Esophagus squamous epithelium (tissue), 4 donors: ENCODE measurements around the gene ARRB1.

Experiments
- POLR2A ChIP-seq, 4 donors: fragments of 450-650 bp; IDR thresholded peaks; one replicate each; pipeline ENCODE4 v1.6.1; 2017; ENCODE audit warnings: antibody characterized with exemption in 4 of 4, mild to moderate bottlenecking in 4 of 4, moderate library complexity in 3 of 4
- TF ChIP-seq, protein P1 (sequence below), 6 experiments: fragments of 450-650 bp in 4 of 6; fragments of 200-600 bp in 2 of 6; sonication (generic) in 2 of 6; IDR thresholded peaks; one replicate each; pipeline ENCODE4 v1.5.1; 2016 to 2019; ENCODE audit warnings: antibody characterized with exemption in 6 of 6, mild to moderate bottlenecking in 4 of 6, moderate library complexity in 4 of 6

DNA sequence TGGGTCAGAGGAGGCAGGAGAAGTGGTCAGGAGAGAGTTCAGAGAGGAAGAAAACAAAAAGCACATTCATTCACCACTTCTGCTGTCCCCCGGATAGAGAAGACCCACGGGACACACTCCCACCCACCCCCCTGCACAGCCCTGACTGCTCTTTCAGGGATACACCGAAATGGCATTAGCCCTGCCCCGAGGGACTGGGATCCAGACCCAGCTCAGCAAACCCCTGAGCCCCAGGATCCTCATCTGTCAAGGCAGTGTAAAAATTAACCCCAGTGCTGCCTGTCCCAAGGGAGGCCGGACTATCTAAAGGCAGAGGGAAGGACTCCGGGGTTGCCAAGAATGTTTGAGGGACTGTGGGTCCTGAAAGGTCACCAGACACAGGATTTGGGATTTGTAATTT lies 79.7 kb downstream of the ARRB1 start:
- TF ChIP-seq POLR2A (IDR thresholded peaks at IDR 0.05) = no peak
- TF ChIP-seq, protein P1, sequence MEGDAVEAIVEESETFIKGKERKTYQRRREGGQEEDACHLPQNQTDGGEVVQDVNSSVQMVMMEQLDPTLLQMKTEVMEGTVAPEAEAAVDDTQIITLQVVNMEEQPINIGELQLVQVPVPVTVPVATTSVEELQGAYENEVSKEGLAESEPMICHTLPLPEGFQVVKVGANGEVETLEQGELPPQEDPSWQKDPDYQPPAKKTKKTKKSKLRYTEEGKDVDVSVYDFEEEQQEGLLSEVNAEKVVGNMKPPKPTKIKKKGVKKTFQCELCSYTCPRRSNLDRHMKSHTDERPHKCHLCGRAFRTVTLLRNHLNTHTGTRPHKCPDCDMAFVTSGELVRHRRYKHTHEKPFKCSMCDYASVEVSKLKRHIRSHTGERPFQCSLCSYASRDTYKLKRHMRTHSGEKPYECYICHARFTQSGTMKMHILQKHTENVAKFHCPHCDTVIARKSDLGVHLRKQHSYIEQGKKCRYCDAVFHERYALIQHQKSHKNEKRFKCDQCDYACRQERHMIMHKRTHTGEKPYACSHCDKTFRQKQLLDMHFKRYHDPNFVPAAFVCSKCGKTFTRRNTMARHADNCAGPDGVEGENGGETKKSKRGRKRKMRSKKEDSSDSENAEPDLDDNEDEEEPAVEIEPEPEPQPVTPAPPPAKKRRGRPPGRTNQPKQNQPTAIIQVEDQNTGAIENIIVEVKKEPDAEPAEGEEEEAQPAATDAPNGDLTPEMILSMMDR (IDR thresholded peaks at IDR 0.05) = no peak
